ENCODE data around the gene SLC1A1.

The SLC1A1 gene

GRCh38 chr9:4489919-4490704, at the start of gene SLC1A1:
Gene SLC1A1 (plus strand): TSS chr9:4490468. CDS start chr9:4490680, 212 bp downstream.
- no peak for TF ChIP-seq CTCF (IDR thresholded peaks at IDR 0.05)
- DNase-seq (ENCODE audit: low spot score), result peak; percentile 88
- peak within 1 kb of the TSS; percentile 92 for H3K4me3 ChIP-seq
- H3K27ac ChIP-seq, result peak within 1 kb of the TSS; percentile 67 to 87

DNA sequence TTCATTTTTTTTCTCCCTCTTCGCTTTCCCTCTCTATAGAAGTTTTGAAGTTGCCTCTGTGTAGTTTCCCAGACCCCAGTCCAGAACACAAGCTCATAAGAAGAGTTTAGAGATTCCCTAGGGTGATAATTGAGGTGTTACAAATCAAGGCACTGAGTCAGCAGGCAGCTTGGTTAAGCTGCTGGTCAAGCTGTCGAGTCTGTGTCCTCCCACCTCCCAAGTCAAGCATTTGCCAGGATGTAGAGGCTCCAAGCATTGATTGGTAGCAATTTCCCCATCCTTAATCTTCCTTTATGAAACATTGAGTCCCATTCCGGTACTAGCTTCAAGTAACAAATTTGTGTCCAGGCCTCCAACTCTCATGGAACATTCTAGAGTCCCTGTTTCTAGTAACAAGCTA, 47.5 kb upstream of the SLC1A1 start:
- no peak overlapping the region for H3K4me3 ChIP-seq
- DNase-seq (ENCODE audit: low spot score), result no peak
- TF ChIP-seq CTCF (IDR thresholded peaks at IDR 0.05), result no peak
- no peak overlapping the region for H3K27ac ChIP-seq

- no peak for TF ChIP-seq CTCF (IDR thresholded peaks at IDR 0.05)
- no peak for DNase-seq (ENCODE audit: low spot score)
Observed at GRCh38 chr9:4443439-4443838, 46.8 kb upstream of the SLC1A1 start.

GRCh38 chr9:4461437-4461836, 28.8 kb upstream of the SLC1A1 start:
- no peak overlapping the region for H3K27ac ChIP-seq
- no peak for DNase-seq (ENCODE audit: low spot score)
- no peak overlapping the region for H3K4me3 ChIP-seq
- no peak for TF ChIP-seq CTCF (IDR thresholded peaks at IDR 0.05)

More at GRCh38 chr9:4443439-4443838, 46.8 kb upstream of the SLC1A1 start:
- Histone ChIP-seq H3K27ac (no peak overlapping the region), H3K4me3 (no peak overlapping the region)

GRCh38 chr9:4463824-4464223, 26.4 kb upstream of the SLC1A1 start:
- DNase-seq (ENCODE audit: low spot score), result no peak
- no peak overlapping the region for H3K4me3 ChIP-seq
- no peak overlapping the region for H3K27ac ChIP-seq
- no peak for TF ChIP-seq CTCF (IDR thresholded peaks at IDR 0.05)

DNA sequence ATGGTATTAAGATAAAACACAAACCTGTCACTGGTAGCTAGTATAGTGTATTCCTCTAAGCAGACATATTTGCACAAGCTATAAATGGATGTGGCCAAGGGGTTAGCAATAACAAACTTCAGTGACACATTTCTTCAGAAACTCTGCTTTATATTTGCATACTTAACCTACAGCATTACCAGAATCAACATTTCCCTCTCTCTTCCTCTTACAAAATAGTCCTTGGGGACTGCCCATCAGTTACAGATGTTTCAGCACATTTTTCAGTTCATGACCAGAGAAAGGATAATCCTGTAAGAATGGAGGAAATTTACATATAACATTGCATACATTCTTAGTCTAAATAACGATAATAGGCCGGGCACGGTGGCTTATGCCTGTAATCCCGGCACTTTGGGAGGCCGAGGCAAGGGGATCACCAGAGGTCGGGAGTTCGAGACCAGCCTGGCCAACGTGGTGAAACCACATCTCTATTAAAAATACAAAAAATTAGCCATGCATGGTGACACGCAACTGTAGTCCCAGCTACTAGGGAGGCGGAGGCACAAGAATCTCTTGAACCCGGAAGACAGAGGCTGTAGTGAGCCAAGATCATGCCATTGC, 25.3 kb upstream of the SLC1A1 start:
- Histone ChIP-seq H3K27ac (no peak overlapping the region), H3K4me3 (no peak overlapping the region)
- no peak for DNase-seq (ENCODE audit: low spot score)
- no peak for TF ChIP-seq CTCF (IDR thresholded peaks at IDR 0.05)

DNA sequence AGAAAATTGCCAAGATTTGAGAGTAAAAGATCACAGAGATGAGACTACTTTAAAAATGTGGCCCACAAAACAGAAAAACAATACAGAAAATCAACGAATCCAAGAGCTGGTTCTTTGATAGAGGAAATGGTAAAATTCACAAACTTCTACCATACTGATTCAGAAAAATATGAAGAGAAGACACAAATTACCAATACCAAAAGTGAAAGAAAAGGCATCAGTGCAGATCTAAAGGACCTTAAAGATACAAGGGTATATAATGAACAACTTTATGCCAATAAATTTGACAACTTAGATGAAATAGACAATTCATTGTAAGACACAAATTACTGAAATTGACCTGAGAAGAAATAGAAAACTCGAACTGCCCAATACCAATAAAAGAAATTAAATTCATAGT, 24.4 kb upstream of the SLC1A1 start:
- Histone ChIP-seq H3K4me3 (no peak overlapping the region), H3K27ac (no peak overlapping the region)
- no peak for TF ChIP-seq CTCF (IDR thresholded peaks at IDR 0.05)
- no peak for DNase-seq (ENCODE audit: low spot score)
